Measurements from ENCODE around the gene TEDC1. TPM values are rescaled to one million over a fixed set of nuclear protein-coding genes. Genes with fewer than 3 reads are reported as not detected.

The TEDC1 gene
- total RNA-seq: 31.9 and 35.9 TPM in 2 replicates

GRCh38 chr14:105490572-105491365 lies at the start of gene TEDC1:
TSS of gene TEDC1 (plus strand) at chr14:105491246. CDS start at chr14:105491376, 130 bp downstream.
- intact Hi-C loops (cut with micrococcal nuclease): loop anchor here (1.0 to 5.0 kb wide), 14 partner anchors 9 to 1776 kb away; partner anchors contain the start of genes AHNAK2, BRF1, CDCA4 and CRIP2

DNA sequence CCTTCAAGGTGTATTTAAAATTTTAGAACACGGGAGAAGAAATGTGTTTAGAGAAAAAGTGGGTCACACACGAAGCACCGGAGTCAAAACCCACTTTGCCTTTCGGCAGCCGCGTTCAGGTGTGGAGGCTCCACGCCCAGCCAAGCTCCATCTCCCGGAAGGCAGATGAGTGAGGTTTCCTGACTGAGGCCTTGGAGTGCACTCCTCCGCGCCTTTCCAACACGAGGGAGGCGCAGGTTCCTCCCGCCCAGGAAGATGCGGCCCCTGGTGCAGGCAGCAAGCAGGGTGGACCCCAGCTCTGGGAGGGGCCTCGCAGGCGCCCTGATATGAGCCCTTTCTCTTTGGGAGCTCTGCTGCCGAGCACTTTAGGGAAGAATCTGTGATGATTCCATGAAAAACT lies 48.9 kb upstream of the TEDC1 start:
- intact Hi-C loops (cut with micrococcal nuclease): no loop called here

GRCh38 chr14:105442834-105443233 lies 48.2 kb upstream of the TEDC1 start:
- intact Hi-C loops (cut with micrococcal nuclease): no loop called here

DNA sequence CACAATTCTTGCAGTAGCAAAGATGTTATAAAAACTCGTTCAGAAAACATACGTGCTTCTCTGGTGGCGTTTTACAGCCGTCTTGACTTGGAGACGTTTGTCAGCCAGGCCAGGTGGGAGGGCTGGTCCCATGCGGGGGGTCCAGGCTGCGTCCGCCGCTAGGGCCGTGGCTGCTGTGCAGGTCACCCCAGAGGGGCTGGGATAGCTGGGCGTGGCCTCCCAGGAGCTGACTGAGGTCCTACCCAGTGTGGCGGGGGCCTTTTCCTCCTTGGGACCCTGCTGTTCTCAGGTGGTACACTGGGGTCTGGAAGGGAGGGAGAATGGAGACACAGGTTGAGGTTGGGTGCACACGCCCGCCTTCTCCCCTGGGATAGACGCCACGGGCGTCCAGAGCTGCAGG lies 46.2 kb upstream of the TEDC1 start:
- intact Hi-C loops (cut with micrococcal nuclease): no loop called here

DNA sequence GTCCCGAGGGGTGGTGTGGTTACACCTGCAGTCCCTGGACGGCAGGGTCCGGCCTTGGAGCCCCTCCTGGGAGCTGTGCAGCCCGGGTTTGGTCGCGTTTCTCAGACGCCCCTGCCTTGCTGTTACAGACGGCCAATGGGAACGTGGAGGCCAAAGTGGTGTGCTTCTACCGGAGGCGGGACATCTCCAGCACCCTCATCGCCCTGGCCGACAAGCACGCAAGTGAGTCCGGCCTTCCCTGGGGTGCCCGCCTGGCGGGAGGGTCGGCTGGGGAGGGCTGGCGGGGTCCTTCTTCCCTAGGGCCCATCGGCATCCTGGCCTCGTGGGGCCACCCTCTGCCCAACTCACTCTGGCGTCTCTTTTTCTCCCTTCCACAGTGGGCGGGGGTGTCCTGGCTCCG lies 45.8 kb upstream of the TEDC1 start:
- intact Hi-C loops (cut with micrococcal nuclease): no loop called here

DNA sequence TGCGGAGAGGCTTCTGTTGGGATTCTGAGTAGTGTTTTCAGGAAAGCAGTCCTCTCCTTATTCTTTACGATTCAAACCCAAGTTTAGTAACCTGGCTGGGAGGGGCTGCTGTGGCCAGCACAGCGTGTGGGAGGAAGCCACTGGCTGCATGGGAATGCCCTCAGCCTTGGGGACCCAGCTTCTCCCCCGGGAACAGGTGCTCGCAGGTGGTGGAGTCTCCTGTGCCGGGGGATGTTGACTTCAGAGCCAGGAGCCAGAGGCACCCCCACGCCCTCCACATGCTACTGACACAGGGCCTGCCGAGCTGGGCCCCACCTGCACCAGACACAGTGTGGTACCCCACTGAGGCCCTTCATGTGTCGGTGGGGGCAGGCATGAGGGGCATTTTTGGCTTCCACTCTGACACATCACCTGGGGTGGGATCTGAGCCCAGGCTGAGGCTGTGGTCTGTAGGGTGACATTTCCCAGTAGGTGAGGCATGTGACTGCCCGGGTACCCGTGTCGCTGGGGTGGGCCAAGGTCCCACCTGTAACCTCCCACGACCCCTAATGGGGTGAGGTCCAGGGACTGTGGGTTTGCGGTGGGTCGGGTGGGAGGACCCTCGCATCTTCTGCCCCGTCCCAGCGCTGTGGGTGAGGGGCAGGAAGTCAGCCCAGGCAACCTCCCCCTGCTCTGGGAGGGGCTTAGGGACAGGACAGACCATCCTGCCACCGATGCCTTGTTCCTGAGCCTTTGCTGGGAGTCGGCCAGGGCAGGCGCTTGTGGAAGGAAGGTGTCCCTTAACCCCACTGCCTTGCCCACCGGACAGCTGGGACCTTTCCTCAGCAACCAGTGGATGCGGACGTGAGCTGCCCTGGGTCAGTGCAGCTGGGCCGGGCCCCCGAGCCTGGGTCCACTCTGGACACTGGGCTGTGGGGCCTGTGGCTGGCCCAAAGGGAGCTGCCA lies 44.9 kb upstream of the TEDC1 start:
- intact Hi-C loops (cut with micrococcal nuclease): no loop called here

GRCh38 chr14:105446971-105447370 lies 44.1 kb upstream of the TEDC1 start:
- intact Hi-C loops (cut with micrococcal nuclease): no loop called here

DNA sequence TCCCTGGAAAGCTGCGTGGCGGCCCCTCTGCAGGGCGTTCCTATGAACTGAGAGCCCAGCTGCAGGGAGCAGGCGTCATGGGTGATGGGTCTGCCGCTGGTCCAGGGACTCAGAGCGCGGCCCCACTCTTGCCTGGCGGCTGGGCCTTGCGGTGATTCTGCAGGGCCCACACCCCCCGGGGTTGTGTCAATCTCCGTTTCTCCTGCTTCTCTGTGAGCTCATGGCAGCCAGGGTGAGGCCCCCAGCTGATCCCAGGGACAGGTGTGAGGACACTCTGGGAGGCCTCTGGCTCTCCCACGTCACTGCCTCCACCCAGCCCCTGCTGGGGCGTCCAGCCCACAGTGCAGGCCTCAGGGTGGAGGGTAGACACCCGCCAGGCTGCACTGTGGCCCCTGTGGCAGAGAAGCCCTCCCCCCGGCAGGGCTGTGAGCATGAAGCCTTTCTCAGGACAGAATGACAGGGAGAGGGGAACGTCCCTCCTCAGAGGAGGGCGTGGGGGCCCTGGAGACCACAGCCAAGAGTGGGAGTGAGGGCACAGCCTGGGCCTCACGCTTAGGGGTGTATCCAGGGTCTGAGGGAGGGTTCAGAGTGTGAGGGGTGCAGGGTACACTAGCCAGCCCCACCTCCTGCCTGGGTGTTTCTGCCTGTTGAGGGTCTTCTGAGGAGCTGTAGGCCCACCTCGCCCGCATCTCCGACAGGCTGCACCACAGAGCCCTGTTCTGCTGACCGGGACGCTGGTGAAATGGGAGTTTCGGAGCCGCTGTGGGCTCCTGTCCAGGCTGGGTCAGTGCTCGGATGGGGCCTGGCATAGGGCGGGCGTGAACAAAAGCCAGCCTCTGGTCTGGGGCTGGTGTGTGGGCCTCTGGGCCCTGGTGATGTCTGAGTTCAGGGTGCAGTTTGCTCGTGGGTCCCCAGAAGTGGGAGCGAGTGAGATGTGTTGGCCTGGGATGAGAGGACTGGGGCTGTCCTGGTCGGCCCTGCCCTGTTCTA lies 43.1 kb upstream of the TEDC1 start:
- intact Hi-C loops (cut with micrococcal nuclease): loop anchor here (1.0 kb wide), 4 partner anchors 29 to 81 kb away; partner anchors contain the start of gene MTA1

DNA sequence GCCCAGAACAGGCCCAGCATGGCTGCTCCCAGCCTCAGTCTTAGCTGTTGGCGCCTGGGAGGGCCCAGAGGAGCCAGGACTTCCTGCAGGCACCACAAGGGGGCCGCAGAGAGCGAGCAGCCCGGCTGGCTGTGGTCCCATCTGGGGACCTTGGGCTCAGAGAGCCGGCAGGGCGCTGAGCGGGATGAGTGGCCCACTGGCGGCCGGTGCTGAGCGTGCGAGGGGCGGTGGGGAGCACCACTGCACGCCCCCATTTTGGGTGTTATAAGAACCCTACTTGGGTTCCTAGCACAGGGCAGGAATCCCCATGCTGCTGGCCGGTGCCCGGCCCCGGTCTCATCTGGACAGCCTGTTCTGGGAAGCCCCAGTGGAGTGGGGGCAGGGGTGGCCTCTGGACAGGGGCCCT lies 42.3 kb upstream of the TEDC1 start:
- intact Hi-C loops (cut with micrococcal nuclease): loop anchor here (1.0 kb wide), 4 partner anchors 29 to 81 kb away; partner anchors contain the start of gene MTA1

GRCh38 chr14:105449276-105450122 lies 41.5 kb upstream of the TEDC1 start:
- intact Hi-C loops (cut with micrococcal nuclease): no loop called here

GRCh38 chr14:105450123-105450505 lies 40.9 kb upstream of the TEDC1 start:
- intact Hi-C loops (cut with micrococcal nuclease): no loop called here

DNA sequence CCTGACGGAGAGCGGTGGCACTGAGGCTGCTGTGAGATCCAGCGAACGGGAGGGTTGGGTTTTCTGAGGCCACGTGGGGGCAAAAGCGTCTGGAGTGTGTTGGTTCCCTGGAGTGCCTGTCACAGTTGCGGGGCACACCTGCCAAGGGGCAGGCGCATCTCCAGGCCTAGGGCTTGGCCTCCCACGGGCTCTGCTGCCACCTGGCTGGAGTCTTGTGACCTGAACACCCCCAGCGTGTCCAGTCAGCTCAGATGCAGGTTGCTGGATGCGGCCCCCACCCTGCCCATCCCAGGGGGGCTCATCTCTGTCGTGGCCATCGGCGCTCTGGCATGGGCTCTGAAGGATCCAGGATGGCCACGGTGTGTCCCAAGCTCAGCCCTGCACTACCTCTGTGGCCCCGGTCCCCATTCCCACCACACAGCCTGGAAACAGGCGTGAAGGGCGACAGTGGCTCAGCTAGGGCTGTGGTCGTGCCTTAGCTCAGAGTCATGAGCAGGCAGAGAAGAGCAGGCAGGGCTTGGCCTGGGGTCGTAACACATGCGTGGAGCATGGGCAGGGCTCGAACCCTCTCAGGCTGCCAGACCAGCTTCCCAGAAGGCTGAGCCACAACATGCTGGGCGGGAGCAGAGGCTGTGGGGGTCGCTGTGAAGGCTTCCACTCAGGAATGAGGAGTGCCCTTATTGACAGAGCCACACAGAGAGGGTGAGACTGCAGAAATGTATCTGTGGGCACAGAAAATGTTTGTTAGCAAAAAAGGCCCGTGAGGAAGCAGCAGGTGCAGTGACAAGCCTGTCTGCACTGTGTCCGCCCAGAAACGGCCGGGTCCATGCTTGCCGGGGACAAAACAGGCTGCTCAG lies 40.0 kb upstream of the TEDC1 start:
- intact Hi-C loops (cut with micrococcal nuclease): no loop called here

DNA sequence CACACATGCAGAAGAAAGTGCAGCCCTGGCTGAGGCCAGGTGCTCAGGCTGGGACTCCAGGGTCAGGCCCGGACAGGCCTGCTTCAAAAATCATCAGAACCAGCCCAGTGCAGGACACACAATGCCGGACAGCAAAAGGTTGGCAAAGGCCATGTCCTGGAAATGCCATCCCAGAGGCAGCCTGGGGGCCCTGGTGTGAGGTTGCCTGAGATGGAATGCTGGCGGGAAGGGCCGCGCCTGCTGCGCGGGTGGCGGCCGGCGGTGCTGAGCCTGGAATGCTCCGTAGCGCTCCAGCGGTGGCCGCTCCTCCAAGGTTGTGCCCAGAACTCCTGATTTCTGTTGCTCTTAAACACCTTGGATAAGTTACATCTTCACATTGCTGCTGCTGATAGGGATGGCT lies 38.1 kb upstream of the TEDC1 start:
- intact Hi-C loops (cut with micrococcal nuclease): no loop called here

DNA sequence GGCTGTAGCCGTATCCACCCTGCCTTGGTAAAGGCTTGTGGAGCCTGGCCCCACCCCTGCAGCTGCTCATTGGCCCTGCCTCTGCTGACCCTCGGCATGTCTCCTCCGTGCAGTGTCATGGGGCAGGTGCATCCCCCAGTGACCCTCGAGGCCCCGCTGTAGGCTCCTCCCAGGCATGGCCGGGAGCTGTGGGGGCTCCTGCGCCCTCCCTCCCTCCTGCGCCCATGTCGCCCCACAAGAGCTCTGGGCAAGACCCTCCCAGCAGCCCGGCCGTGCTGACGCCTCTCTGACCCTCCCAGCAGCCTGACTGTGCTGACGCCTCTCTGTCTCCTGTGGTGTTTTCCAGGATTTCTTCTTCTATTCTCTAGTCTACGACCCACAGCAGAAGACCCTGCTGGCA lies 37.2 kb upstream of the TEDC1 start:
- intact Hi-C loops (cut with micrococcal nuclease): no loop called here

DNA sequence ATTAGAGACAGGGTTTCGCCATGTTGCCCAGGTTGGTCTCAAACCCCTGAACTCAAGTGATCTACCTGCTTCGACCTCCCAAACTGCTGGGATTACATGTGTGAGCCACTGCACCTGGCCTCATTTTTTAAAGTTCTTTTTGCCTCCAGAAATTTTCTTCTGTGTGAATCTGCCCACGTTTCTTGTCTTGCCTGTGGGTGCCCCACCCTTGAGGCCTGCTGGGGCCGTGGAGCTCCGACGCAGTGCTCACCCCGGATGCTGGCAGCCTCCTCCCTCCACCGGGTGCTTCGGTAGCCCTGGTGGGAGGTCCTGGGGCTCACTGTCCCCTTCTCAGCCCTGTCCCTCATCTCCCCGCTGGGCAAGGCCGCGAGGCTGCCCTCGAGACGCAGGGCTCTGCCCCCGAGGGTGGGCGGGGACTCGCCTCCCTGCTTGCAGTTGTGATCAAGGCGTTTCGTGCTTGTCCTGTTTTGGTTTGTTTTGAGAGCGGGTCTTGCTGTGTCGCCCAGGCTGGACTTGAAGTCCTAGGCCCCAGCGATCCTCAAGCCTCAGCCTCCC lies 35.9 kb upstream of the TEDC1 start:
- intact Hi-C loops (cut with micrococcal nuclease): no loop called here

GRCh38 chr14:105455766-105456660 lies 35.0 kb upstream of the TEDC1 start:
- intact Hi-C loops (cut with micrococcal nuclease): no loop called here

DNA sequence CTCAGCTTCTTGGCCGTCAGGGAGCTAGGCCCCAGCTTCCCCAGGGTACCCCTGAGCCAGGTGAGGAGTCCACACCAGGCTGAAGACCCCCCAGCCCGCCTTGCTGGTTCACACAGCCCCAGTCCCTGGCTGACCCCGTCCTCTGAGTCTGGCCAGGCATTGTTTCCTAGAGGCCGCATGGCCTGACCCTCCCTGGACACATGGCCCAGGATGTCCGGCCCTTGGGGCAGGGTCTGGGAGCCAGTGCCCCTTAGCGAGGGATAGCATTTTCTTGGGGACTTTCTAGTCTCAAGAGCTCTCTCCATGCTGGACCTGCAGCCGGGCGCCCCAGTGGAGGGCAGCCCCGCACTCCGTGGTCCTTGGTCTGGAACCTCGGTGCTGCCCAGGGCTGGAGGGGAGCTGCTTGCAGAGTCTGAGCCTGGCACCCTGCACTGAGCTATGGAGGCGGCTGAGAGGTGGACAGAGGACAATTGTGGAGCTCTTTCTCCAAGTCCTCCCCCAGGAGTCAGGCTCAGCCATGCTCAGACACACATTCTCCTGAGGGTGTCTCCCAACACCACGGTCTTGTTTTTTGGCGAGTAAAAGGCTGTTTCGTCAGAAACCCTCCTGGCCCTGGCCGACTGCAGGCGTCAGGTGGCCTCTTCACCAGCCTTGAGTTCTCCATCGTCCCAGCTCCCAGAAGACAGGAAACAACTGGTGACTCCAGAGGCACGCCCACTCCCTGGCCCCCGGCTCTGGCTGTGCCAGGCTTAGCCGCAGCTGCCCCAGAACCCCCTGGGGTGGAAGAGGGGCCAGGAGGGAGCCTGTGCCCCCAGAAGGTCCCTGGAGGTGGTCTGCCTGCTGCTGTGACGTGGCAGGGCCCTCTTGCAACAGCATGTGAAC lies 34.1 kb upstream of the TEDC1 start:
- intact Hi-C loops (cut with micrococcal nuclease): no loop called here
